DMS114 treated with DMSO at 0.1 percent for 48 hours (cell line): ENCODE data around the gene ZFAND3.

Source experiments
- DNase-seq: peaks from one replicate; lab custom pipeline; 2025; ENCODE audit not compliant: unreplicated experiment; lab: John Stamatoyannopoulos, UW

The ZFAND3 gene

DNA sequence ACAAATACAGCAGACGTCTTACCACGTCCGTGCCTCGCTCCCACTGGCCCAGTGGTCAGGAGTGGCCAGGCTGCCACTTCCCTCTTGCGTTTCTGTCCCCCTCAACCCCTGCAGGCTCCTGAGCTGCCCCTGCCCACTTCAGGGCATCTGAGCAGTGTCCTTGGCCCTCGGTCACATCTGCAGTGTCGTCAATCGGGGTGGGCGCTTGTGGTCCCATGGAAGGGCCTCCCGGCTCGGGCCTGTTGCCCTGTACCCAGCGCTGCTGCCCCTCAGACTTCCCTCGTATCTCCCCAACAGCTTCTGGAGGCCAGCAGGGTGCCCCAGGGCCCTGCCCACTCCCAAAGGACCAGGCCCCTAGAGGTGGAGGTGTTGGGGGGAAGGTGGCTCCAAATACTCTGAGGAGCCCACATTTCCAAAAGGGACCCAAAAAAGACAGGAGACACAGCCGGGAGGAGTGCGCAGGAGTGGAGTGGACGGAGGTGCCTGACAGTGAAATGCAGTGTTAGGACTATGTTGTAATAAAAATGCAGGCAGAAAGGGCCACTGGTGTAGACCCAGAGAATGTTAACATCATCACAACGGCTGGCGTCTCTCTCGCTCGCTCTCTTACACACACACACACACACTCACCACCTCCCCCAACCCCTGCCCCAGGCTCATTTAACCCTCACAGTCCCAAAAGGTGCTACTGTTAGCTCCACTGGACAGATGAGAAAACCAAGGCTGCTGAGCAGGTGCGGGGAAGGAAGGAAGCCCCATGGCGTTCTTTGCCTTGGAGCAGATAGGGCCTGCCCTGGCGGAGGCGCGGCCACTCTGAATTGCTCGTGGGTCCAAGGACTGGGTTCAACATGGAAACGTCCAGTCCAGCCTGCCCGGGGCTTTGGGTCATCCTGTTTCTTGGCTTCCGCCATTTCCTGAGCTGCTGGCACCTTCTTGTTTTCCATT is 343.9 kb downstream of the ZFAND3 start:
- no peak for DNase-seq

DNA sequence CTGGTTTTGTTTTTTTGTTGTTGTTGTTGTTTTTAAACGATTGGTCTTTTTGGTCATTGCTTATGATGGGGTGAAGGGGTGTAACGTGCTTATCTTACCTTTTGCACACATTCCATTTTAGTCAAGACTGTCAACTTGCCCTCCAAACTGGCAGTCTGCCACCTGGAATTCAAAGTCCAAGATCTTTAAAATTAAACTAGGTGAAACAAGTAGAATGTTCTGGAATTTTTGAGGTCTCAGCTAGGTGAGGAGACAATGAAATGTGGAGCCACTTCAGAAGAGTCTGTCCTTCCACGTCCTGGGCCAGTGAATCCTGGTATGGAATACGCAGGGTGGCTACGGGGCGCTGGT is 344.6 kb downstream of the ZFAND3 start:
- DNase-seq: no peak

DNA sequence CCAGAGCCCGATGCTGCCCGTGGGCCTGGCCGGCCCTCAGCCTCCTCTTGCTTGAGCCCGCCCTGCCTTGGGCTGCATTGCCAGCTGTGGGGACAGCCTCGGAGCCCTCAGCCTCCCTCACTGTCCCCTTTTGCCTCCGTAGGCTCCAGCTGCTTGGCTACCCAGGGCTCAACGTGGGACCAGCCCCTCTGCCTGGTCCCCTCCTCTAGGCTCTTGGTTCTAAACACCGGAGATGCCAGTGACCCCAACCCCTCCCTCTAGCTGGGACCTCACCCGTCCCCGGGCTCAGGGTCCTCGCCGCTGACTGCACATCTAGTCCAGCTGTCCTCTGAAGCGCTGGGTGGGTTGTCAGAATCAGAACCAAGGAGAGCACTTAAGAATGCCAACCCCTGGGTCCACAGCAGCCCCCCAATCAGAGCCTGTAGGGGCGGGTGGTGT is 345.2 kb downstream of the ZFAND3 start:
- DNase-seq: no peak

DNA sequence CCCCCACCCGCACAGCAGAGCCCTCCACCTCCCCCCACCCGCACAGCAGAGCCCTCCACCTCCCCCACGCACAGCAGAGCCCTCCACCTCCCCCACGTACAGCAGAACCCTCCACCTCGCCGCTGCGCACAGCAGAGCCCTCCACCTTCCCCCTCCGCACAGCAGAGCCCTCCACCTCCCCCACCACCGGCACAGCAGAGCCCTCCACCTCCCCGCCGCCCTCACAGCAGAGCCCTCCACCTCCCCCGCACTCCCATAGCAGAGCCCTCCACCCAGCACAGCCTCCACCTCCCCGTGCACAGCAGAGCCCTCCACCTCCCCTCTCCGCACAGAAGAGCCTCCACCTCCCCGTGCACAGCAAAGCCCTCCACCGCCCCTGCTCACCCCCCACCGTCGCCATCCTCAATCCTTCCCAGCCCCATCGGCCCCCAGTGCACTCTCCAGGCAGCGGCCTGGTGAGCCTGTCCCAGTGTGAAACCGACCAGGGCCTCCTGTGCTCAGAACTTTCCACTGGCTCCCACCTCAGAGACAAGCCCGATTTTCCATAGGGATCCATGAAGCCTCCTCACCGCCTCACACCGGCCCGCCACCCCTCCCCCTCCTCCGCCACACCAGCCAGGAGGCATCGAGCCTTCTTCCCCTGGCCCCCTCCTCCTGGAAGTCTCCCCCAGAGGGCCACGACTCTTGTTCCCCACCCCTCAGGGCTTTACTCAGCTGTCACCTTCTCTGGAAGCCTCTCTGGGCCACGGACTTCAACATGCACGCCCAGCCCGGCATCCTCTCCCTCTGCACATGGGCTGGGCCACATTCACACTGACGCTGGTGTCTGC is 347.1 kb downstream of the ZFAND3 start:
- DNase-seq: no peak

DNA sequence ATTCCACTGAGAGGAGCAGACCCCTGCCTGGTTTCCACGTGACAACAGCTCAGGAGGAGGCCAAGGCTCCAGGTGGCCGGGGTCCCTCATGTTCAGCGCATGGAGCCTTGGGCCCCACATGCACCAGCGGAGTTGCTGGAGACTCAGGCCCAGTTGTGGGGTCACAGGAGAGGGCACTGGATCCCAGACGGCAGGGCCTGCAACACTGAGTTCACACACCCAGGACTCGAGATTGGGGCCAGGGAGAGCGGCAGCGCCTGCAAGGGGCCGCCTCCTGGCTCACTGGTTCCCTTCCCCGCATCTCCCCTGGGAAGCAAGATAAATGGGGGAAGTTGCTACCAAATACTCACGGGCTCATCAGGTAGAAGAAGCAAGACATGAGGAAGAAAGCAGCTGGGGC is 348.1 kb downstream of the ZFAND3 start:
- no peak for DNase-seq

DNA sequence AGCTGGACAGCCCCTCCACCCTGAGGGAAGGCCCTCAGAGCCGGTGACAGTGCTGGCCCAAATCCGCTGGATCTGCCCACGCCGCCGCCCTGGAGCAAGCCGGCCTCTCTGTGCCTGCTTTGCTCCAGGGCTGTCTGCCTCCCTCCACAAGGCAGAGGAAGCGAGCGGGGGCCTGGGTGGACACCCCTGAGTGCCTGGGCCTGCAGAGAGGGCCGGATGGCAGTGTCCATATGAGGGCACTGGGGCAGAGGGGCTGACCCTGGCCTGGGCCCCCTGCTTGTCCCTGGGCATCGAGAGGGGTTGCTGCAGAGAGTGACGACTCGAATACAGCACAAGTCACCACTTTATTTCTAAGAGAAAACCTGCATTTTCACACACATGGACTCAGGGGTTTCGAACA is 348.6 kb downstream of the ZFAND3 start:
- no peak for DNase-seq

DNA sequence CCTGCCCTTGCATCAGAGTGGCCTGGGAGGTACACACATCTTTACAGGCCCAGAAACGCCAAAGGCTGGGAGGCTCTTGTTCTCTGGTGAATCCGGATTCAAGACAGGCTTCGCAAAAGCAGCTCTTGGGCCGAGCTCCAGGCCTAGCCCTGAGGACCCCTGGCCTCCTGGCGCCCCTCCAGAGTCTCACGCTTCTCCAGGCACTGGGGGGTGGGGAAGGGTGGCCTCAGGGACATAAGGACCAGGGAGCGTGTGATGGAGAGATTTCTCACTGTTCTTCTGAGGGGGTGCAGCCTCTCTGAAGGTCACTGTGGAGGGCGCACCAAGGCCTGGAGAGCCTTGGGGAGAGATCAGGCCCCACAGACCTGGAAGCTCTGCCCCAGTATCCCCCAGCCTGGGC is 349.2 kb downstream of the ZFAND3 start:
- DNase-seq: no peak

DNA sequence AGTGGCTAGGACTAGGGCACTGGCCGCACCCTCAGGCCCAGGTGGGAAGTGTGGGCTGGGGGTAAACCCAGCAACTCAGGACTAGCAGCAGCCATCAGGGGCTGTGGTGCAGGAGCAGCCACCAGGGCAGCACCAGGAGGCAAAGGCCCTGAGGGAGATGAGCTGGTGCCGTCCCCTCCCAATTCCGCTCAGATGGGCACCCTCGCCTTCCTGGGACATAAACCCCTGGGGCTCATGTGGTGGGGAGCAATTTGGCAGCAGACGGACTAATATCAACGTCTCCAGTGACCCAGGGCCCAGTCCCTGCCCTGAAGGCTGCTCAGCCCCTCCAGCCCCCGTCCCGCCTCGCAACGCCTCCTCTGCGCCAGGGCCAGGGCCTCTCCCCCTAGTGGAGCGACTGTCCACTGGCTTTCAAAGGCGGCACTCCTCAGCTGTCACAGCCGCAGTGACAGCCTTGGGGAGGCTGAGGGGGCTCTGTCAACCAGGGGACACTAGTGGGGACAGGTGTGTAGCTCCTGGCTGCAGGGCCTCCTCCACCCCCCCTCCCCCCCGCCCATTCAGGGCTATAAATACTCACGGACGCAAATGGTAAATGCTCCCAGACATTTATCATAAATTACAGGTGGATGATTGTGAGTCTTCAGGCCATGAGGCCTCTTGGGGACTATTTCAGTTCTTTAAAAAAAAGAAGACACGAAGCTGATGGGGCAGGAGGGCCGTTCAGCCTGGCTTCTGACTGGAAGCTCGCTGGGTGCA is 349.9 kb downstream of the ZFAND3 start:
- DNase-seq: no peak

DNA sequence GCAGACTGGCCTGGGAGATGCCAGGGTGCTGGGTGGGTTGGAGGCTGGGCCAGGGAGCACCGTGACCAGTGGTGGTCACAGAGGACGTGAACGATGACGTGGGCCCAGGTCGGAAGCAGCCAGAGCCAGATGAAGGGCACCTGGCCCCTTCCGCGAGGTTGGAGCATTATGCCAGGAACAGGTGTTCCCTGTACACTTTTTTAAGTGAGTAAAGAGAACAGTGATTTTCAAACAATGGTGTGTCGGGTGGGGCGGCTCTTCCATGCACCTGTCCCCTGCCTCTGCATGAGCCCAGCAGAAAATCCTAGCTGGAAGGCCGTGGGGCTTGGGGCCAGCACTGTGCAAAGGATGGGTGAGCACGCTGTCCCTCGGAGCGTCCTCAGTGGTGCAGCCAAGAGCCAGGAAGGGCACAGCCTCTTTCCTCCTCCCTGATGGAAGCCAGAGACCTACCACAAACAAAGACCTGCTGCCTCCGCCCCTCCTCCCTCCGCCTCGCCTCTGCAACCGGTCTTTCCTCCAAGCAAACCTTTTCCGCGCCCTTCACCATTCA is 350.5 kb downstream of the ZFAND3 start:
- no peak for DNase-seq

DNA sequence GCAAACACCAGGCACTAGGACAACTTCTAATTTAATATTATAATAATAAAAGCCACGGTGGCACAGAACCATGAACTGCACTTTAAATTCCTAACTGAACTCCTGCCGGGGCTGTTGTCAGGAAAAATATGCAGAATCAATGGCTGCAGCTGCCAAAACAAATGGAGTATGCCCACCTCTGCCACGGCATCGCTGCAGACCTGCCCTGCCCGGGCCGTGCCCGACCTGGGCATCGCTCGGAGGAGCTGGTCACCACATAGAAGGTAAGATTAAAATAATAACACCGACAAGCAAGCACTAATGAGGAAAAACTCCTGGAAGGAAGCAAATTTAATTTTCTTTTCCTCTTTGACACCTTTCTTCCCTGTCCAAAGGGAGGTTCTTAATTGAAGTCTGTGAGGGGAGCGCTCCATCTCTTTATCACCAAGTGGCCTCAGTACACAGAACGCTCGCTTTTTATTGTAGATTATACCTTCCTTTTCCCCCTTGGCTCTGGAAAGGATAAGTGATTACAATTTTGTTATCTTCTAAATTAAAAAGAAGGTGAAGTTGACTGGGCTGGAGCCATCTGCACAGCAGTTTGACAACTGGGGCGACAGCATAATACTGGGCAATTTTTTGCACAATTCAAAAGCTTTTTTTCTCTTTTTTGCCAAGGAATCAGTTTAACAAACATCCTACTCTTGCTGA is 351.3 kb downstream of the ZFAND3 start:
- no peak for DNase-seq

DNA sequence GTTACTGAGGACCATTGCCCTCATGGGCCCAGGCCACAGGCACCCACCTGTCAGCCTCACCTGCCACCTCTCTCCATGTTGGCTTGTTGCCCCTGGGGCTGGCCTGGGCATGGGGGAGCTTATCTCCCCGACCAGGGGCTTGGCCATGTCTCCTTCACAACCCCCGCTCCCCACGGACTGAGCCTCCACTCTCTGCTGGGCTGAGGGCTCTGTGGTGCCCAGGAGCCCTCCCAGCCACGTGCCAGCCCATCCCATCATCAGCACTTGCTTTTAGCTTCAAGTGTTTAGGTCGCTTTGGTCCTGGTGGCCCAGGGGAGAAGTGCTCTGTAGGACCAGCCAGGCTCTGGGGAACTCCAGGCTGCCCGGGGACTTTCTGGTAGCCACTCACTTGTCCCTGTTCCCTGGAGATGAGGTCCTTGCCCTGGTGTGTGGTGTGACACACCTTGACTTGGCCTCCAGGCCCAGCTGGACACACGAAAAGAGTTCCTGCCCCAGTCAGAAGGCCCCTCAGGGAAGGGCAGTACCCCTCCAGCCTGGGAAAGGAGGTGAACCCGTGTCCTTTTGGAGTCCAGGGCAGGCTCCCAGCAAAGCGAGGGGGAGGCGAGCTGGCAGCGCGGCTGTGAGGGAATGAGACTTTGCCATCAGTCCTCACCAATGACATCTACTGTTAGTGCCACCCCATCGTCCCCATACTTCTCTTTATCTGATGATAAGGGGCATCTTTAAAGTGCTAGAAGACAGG is 352.6 kb downstream of the ZFAND3 start:
- no peak for DNase-seq

DNA sequence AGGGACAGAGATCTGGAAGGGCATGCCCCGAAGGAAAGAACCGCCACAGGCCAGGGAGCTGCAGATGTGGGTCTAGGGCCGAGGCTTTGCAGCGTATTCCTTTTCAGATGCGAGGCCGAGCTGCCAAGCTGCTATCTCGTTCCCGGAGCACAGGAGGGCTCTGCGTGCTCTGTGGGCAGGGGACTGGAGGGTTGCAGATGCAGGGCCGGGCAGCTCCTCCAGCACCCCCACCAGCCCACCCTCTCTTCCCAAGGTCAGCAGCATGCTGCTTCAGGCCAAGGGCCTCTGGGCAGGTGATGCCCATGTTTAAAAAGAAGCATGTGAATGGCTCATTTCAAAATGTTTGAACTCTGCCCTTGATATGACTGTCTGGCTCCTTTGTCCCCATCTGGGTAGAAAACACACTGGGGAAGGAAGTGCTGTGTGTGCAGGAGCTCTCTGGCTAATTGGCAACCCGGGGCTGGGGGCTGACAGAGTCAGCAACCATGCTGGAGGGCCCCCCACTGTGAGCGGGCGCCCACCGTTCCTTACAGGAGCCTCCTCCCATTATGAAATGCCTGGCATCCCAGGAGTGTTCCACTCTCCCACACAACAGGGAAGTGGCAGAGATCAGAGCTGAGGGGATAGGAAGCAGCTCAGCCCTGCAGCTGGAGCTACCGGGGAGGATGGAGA is 353.3 kb downstream of the ZFAND3 start:
- DNase-seq: no peak

DNA sequence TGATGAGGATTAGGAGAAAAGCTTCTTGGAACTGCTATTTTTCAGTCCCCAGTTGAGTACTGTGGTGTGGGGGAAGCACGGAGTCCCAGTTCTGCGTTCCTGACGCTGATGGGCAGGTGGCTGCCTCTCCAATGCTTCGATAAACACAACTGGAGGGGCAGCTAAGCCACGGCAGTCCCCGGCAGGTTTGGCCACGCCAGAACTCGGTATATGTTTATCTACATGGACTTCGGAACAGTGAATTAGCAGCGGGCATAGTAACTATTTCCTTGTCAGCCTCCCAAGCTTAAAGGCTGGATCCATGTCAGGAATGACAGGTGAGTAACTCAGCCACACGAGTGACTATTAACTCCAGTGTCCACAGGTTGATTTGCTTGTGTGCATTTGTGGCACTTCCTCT is 354.4 kb downstream of the ZFAND3 start:
- no peak for DNase-seq

DNA sequence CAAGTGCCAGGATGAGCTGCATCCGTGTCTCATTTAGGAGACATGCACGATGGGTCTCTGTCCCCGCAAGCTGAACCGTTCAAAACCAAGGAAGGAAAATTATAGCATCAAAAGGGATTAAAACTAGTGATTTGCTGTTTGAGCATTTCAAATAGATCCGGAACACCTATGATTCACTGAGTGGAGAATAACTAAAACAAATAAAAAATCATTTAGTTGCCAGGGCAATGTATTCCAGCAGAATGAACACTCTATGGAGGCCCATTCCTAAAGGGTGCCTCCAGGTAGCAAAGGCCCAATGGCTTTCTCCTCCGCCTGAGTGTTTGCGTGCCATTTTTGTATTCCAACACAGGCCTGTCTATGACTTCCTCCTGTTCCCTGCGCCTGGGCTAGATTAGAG is 354.8 kb downstream of the ZFAND3 start:
- no peak for DNase-seq

DNA sequence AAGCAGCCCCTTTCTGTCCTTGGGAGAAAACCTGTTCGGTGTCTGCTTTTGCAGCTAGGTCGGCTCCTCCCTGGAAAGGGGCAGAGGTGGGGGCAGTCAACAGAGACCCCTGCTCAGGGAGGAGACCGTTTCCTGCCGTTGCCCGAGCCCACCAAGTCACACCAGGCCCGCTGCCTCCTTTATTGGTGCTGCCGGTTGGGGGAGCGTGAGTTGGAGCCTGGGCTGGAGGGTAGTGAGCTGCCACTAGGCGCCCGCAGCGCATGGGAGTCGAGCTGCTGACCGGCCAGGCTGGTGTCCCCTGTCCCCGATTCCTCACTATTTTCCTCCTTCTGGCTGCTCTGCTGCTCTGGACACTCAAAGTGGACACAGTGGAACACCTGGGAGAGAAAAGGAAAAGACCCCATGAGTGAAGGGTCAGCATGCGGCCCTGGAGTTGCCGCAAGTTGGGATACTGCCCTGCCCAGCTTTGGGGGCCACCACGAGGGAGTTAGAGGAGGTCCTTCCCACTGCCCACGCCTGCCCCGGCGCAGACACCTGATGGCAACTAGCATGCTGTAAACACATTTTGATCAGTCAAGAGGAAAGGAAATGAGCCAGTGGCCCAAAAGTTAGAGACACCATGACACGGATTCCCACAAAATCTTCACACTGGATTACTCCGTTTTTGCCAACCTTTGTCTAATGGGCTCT is 355.4 kb downstream of the ZFAND3 start:
- no peak for DNase-seq

DNA sequence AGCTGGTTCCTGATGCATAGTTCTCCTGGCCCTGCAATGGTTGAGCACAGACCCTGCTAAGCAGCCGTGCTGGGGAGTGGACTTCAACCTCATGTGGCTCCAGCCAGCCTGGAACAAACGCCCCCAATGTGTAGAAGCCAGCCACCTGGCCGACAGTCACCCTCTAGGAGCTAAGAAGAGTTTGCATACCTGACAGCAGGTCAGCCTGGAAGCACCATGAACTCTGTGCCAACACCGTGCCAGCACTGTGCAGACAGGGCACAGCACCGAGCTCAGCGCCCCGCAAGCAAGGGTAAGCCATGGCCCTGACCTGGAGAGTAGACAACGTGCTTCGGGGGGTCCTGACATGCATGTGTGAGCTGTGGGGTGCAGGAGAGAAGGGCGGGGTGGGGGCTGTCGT is 356.3 kb downstream of the ZFAND3 start:
- DNase-seq: no peak

DNA sequence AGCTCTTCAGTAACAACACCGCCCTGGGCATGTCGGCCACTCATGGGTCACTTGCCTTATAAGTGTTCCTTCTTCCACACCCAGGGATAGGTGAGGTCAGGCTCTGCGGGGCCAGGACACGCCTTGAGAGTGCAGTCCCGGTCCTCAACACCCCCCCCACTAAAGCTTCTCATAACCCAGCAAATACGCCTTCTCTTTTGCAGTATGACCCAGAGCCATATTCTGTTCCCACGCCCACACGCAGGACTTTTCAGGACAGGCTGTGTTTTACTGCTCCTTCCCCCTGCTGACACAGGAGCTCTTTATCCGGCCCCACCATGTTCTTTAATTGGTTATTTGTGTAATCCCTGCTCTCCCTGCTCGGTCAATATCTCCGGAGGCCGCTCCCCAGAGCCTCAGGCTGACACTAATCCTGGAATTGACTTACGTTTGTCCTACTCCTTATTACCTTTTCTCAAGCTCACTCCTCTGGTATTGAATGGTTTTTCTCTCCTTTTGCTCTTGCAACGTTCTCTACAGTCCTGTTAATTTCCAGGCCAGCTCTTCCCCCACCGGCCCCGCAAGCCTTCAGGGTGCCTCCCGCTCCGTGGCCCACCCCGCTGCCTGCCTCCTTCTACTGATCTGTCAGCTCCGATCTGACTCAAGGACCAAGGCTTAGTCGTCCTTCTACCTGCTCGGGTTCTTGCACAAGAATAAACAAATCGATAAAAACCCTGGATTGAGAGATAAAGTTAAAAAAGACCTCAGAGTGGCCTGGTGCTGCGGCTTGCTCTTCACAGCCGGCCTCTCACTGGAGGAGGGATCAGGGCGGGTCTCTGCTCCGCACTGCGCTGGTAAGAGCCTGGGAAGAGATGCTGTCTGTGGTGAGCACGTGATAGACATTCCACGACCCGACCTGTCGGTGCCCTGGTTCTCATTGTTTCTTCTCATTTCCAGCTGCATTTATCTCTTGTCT is 357.5 kb downstream of the ZFAND3 start:
- no peak for DNase-seq
